MM.1S (cell line): ENCODE data around the gene KSR1.

Experiments used
- DNase-seq: peaks from one replicate; pipeline ENCODE4 v3.0.0-alpha.2; 2015
- H2AFZ ChIP-seq: fragments of 300-600 bp; sonication (generic); 2 replicates; pipeline ENCODE4 v1.6.0; 2016; ENCODE audit warnings: antibody characterized with exemption, low read length
- H3F3A ChIP-seq: fragments of 300-600 bp; sonication (generic); 2 replicates; pipeline ENCODE4 v1.6.1; 2016; ENCODE audit warnings: mild to moderate bottlenecking, antibody characterized with exemption, low read length, moderate library complexity, mixed read lengths; ENCODE audit not compliant: insufficient read depth
- H3K27ac ChIP-seq: fragments of 300-600 bp; sonication (generic); 2 replicates; pipeline ENCODE4 v1.5.1; 2016; ENCODE audit warnings: mild to moderate bottlenecking, low read length
- H3K27me3 ChIP-seq: fragments of 300-600 bp; sonication (generic); replicated peaks from 2 replicates; pipeline ENCODE4 v1.6.0; 2016; ENCODE audit warnings: low read length; ENCODE audit not compliant: insufficient read depth
- H3K36me3 ChIP-seq: fragments of 300-600 bp; sonication (generic); replicated peaks from 2 replicates; pipeline ENCODE4 v1.6.1; 2016; ENCODE audit warnings: mild to moderate bottlenecking, low read length, mixed read lengths; ENCODE audit not compliant: insufficient read depth
- H3K4me1 ChIP-seq: fragments of 300-600 bp; sonication (generic); 2 replicates; pipeline ENCODE4 v1.6.1; 2016; ENCODE audit warnings: low read length, mixed read lengths
- H3K4me2 ChIP-seq: fragments of 300-600 bp; sonication (generic); 2 replicates; pipeline ENCODE4 v1.6.0; 2016; ENCODE audit warnings: low read depth, low read length
- H3K4me3 ChIP-seq: fragments of 300-600 bp; sonication (generic); 2 replicates; pipeline ENCODE4 v1.5.1; 2016; ENCODE audit warnings: low read length, mixed read lengths
- H3K79me2 ChIP-seq: fragments of 300-600 bp; sonication (generic); 2 replicates; pipeline ENCODE4 v1.6.1; 2016; ENCODE audit warnings: mixed run types, low read length, mixed read lengths
- H3K9ac ChIP-seq: fragments of 300-600 bp; sonication (generic); 2 replicates; pipeline ENCODE4 v1.6.1; 2016; ENCODE audit warnings: low read length, mixed read lengths
- H3K9me2 ChIP-seq: fragments of 300-600 bp; sonication (generic); replicated peaks from 2 replicates; pipeline ENCODE4 v1.6.1; 2016; ENCODE audit warnings: mild to moderate bottlenecking, low read length, mixed read lengths; ENCODE audit not compliant: insufficient read depth
- H3K9me3 ChIP-seq: fragments of 300-600 bp; sonication (generic); replicated peaks from 2 replicates; pipeline ENCODE4 v1.6.1; 2016; ENCODE audit warnings: mild to moderate bottlenecking, low read length, mixed read lengths; ENCODE audit not compliant: insufficient read depth
- H4K20me1 ChIP-seq: fragments of 300-600 bp; sonication (generic); 2 replicates; pipeline ENCODE4 v1.6.1; 2016; ENCODE audit warnings: mild to moderate bottlenecking, low read length, moderate library complexity, mixed read lengths; ENCODE audit not compliant: insufficient read depth
- CTCF ChIP-seq: fragments of 300-600 bp; sonication (generic); IDR thresholded peaks from 2 replicates; pipeline ENCODE4 v1.5.1; 2016; ENCODE audit warnings: antibody characterized with exemption, low read length, mixed read lengths
- EZH2 ChIP-seq: fragments of 300-600 bp; sonication (generic); optimal IDR thresholded peaks from 2 replicates; pipeline ENCODE3; 2017; ENCODE audit warnings: low read depth, mild to moderate bottlenecking, antibody characterized with exemption, low read length, mixed read lengths
- EZH2phosphoT487 ChIP-seq: fragments of 300-600 bp; sonication (generic); IDR thresholded peaks from 2 replicates; pipeline ENCODE4 v1.6.1; 2018; ENCODE audit warnings: antibody characterized with exemption, low read length

Gene KSR1

GRCh38 chr17:27603421-27603770 is 147.1 kb downstream of the KSR1 start:
- no peaks in the 10 kb centered on the region for H3K36me3 ChIP-seq
- no peak overlapping the region for H3K4me3 ChIP-seq

GRCh38 chr17:27603880-27604794 is 147.9 kb downstream of the KSR1 start:
- Histone ChIP-seq H3K4me3 (no peak overlapping the region), H3K9me3 (no peaks in the 10 kb centered on the region), H3F3A (no peaks in the 10 kb centered on the region), H4K20me1 (no peaks in the 10 kb centered on the region), H3K27me3 (no peaks in the 10 kb centered on the region), H3K4me1 (no peaks in the 10 kb centered on the region), H3K36me3 (no peaks in the 10 kb centered on the region), H2AFZ (no peak overlapping the region), H3K4me2 (no peak overlapping the region), H3K27ac (no peak overlapping the region), H3K9ac (no peak overlapping the region), H3K9me2 (no peaks in the 10 kb centered on the region), H3K79me2 (no peaks in the 10 kb centered on the region)
- no peak for DNase-seq
- TF ChIP-seq EZH2phosphoT487: no peak

More at GRCh38 chr17:27603421-27603770, 147.1 kb downstream of the KSR1 start:
- Histone ChIP-seq H3K27me3 (no peaks in the 10 kb centered on the region), H3K4me1 (no peaks in the 10 kb centered on the region), H4K20me1 (no peaks in the 10 kb centered on the region), H3K79me2 (no peaks in the 10 kb centered on the region), H3K4me2 (no peak overlapping the region), H3F3A (no peaks in the 10 kb centered on the region), H3K27ac (no peak overlapping the region), H3K9ac (no peak overlapping the region), H3K9me3 (no peaks in the 10 kb centered on the region), H3K9me2 (no peaks in the 10 kb centered on the region), H2AFZ (no peak overlapping the region)
- no peak for DNase-seq
- no peak for TF ChIP-seq EZH2
- no peak for TF ChIP-seq EZH2phosphoT487
- TF ChIP-seq CTCF: no peak

- H4K20me1 ChIP-seq: no peaks in the 10 kb centered on the region
- H3K9me3 ChIP-seq: no peaks in the 10 kb centered on the region
- no peaks in the 10 kb centered on the region for H3K9me2 ChIP-seq
- H3F3A ChIP-seq: no peaks in the 10 kb centered on the region
- H3K36me3 ChIP-seq: no peaks in the 10 kb centered on the region
- no peak overlapping the region for H3K27ac ChIP-seq
- no peak overlapping the region for H2AFZ ChIP-seq
- no peak overlapping the region for H3K9ac ChIP-seq
- no peaks in the 10 kb centered on the region for H3K4me1 ChIP-seq
- H3K79me2 ChIP-seq: no peaks in the 10 kb centered on the region
- no peak for TF ChIP-seq CTCF
- TF ChIP-seq EZH2phosphoT487: no peak
- TF ChIP-seq EZH2: no peak
- H3K4me2 ChIP-seq: no peak overlapping the region
- H3K27me3 ChIP-seq: no peaks in the 10 kb centered on the region
- no peak for DNase-seq
- no peak overlapping the region for H3K4me3 ChIP-seq
These were observed 149.2 kb downstream of the KSR1 start for GRCh38 chr17:27605409-27605808.

GRCh38 chr17:27607521-27608091 is 151.4 kb downstream of the KSR1 start:
- H2AFZ ChIP-seq: no peak overlapping the region
- no peak overlapping the region for H3K4me2 ChIP-seq
- no peaks in the 10 kb centered on the region for H3K79me2 ChIP-seq
- TF ChIP-seq EZH2phosphoT487: no peak
- no peak for TF ChIP-seq EZH2
- no peak for TF ChIP-seq CTCF
- no peaks in the 10 kb centered on the region for H3K27me3 ChIP-seq
- H3K27ac ChIP-seq: no peak overlapping the region
- no peaks in the 10 kb centered on the region for H4K20me1 ChIP-seq
- H3K36me3 ChIP-seq: no peaks in the 10 kb centered on the region
- peaks cover 8% of the 10 kb centered on the region for H3K4me1 ChIP-seq
- H3K9me2 ChIP-seq: no peaks in the 10 kb centered on the region
- no peaks in the 10 kb centered on the region for H3F3A ChIP-seq
- DNase-seq: no peak
- H3K9me3 ChIP-seq: no peaks in the 10 kb centered on the region
- H3K4me3 ChIP-seq: no peak overlapping the region
- no peak overlapping the region for H3K9ac ChIP-seq
